ENCODE results near the gene GPR153.

DNA sequence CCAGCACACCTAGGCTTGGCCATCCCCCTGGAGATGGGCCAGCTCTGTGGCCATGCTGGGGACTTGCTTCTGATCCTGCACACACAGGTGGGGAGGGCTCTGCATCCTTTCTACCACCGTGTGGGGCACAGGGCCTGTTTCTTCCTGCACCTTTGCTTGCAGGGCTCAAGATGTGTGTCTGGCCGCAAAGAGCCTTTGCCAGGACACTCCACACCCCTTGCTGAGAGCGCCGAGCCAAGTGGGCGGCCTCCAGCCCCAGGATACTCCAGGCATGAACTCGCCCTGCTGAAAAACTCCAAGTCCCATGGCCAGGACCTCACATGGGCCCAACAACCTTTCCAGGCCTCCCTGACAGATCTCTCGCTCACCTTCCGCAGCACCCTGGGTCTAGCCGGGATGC lies 11.6 kb upstream of the GPR153 start:
- TF ChIP-seq, protein P1, sequence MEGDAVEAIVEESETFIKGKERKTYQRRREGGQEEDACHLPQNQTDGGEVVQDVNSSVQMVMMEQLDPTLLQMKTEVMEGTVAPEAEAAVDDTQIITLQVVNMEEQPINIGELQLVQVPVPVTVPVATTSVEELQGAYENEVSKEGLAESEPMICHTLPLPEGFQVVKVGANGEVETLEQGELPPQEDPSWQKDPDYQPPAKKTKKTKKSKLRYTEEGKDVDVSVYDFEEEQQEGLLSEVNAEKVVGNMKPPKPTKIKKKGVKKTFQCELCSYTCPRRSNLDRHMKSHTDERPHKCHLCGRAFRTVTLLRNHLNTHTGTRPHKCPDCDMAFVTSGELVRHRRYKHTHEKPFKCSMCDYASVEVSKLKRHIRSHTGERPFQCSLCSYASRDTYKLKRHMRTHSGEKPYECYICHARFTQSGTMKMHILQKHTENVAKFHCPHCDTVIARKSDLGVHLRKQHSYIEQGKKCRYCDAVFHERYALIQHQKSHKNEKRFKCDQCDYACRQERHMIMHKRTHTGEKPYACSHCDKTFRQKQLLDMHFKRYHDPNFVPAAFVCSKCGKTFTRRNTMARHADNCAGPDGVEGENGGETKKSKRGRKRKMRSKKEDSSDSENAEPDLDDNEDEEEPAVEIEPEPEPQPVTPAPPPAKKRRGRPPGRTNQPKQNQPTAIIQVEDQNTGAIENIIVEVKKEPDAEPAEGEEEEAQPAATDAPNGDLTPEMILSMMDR (IDR thresholded peaks at IDR 0.05; ENCODE audit: poor library complexity, severe bottlenecking): no peak
- no peak for TF ChIP-seq RAD21 (conservative IDR thresholded peaks at IDR 0.05)
- TF ChIP-seq EZH2 (IDR thresholded peaks at IDR 0.05; ENCODE audit: borderline replicate concordance, insufficient read depth, low read length, poor library complexity, severe bottlenecking): no peak
- no peak for TF ChIP-seq EP300 (conservative IDR thresholded peaks at IDR 0.05; ENCODE audit: poor library complexity, severe bottlenecking)

All from neural cell (in vitro differentiated cells).